Kidney (tissue), 14 donors: ENCODE measurements around the gene ANKRD1. TPM values are rescaled to one million over a fixed set of nuclear protein-coding genes. Genes with fewer than 3 reads are reported as not detected.

ENCODE experiments used
- DNase-seq, 5 donors: peaks; one replicate each; pipeline ENCODE4 v3.0.0-alpha.2; 2013 to 2020
- FAIRE-seq: peaks from 2 replicates; lab custom pipeline; 2012; peaks lifted over from hg19 to GRCh38; lab: Jason Lieb, UNC
- H3K27ac ChIP-seq, 2 donors: one replicate each; pipeline ENCODE4 v1.7.0; 2013; ENCODE audit warnings: low read depth in 2 of 2, low read length in 2 of 2, inconsistent platforms in 1 of 2
- H3K27me3 ChIP-seq: one replicate; pipeline ENCODE4 v1.7.1; 2013; ENCODE audit warnings: low read length, inconsistent platforms; ENCODE audit not compliant: control insufficient read depth, insufficient read depth
- H3K36me3 ChIP-seq, 3 donors: one replicate each; pipeline versions ENCODE4 v1.7.0 to v1.7.1; 2013; ENCODE audit warnings: low read length in 3 of 3, control low read depth in 1 of 3, inconsistent platforms in 1 of 3; ENCODE audit not compliant: insufficient read depth in 3 of 3, control insufficient read depth in 2 of 3
- H3K4me1 ChIP-seq, 3 donors: one replicate each; pipeline versions ENCODE4 v1.7.0 to v1.7.1; 2013; ENCODE audit warnings: low read length in 3 of 3, inconsistent platforms in 1 of 3, low read depth in 1 of 3; ENCODE audit not compliant: control insufficient read depth in 2 of 3, insufficient read depth in 2 of 3
- H3K4me3 ChIP-seq, 3 donors: one replicate each; pipeline versions ENCODE4 v1.7.0 to v1.8.1; 2013; ENCODE audit warnings: low read length in 3 of 3, control low read depth in 1 of 3, inconsistent platforms in 1 of 3
- H3K9ac ChIP-seq, 3 donors: one replicate each; pipeline versions ENCODE4 v1.7.0 to v1.7.1; 2013; ENCODE audit warnings: low read length in 3 of 3, control low read depth in 1 of 3, inconsistent platforms in 1 of 3
- H3K9me3 ChIP-seq, 3 donors: one replicate each; pipeline versions ENCODE4 v1.7.0 to v1.7.1; 2013; ENCODE audit warnings: low read length in 3 of 3, control low read depth in 1 of 3, inconsistent platforms in 1 of 3; ENCODE audit not compliant: control insufficient read depth in 2 of 3, insufficient read depth in 1 of 3
- CTCF ChIP-seq: IDR thresholded peaks from 3 replicates; pipeline ENCODE4 v1.5.1; 2012; ENCODE audit warnings: mild to moderate bottlenecking, moderate library complexity, borderline replicate concordance; ENCODE audit not compliant: insufficient read depth; ENCODE audit errors: extremely low read depth
- intact Hi-C: fragments of 100-400 bp; cut with DNase I; formaldehyde crosslinking; loops from one replicate; pipeline ENCODE4 v1.11.1; 2022
- polyA plus RNA-seq: library from polyadenylated mRNA; stranded (reverse); fragments of 350-450 nt; fragmentation: Illumina TruSeq; extraction: RNeasy Lipid Tissue Mini Kit (QIAGEN cat#74804); gene quantifications from one replicate; pipeline ENCODE4 v1.2.3, GENCODE V29; 2014; ENCODE audit warnings: low read depth, low replicate concordance; ENCODE audit not compliant: insufficient read depth
- total RNA-seq: library from RNA; stranded (reverse); fragmentation: NEBNext Ultra II Directional; extraction: Animal tissue kit (Norgen Biotek cat#: 25700); gene quantifications from one replicate; pipeline ENCODE4 v1.2.1, GENCODE V29; 2021
- donor health status: control.
- donor health status: control.
- donor health status: control.
- donor health status: control.
- donor health status: control.
- donor health status: DM: yes; HTN: yes; CAD: no.
- donor health status: Normal renal cell carcinoma (clear cell type).

ANKRD1 gene
- total and polyA plus RNA-seq, 2 donors from 2014 or later = 0.58 TPM; not detected in 1

GRCh38 chr10:90960355-90960814 lies 39.5 kb upstream of the ANKRD1 start:
- H3K36me3 ChIP-seq = no peaks in the 10 kb centered on the region
- H3K27me3 ChIP-seq = no peaks in the 10 kb centered on the region
- no peak overlapping the region for H3K4me3 ChIP-seq
- no peak overlapping the region for H3K9ac ChIP-seq
- H3K4me1 ChIP-seq = no peaks in the 10 kb centered on the region
- intact Hi-C loops = no loop called here
- H3K27ac ChIP-seq = no peak overlapping the region
- no peak for DNase-seq
- TF ChIP-seq CTCF = no peak
- no peak for FAIRE-seq
- no peaks in the 10 kb centered on the region for H3K9me3 ChIP-seq

- Histone ChIP-seq H3K27me3 (no peaks in the 10 kb centered on the region), H3K4me1 (no peaks in the 10 kb centered on the region), H3K9ac (no peak overlapping the region), H3K27ac (no peak overlapping the region), H3K4me3 (no peak overlapping the region), H3K9me3 (no peaks in the 10 kb centered on the region), H3K36me3 (no peaks in the 10 kb centered on the region)
- no peak for TF ChIP-seq CTCF
- intact Hi-C loops = no loop called here
- DNase-seq = no peak
- no peak for FAIRE-seq
Measured at GRCh38 chr10:90959826-90960225, 38.9 kb upstream of the ANKRD1 start.

GRCh38 chr10:90958781-90959180 lies 37.9 kb upstream of the ANKRD1 start:
- H3K4me1 ChIP-seq = no peaks in the 10 kb centered on the region
- no peak for TF ChIP-seq CTCF
- no peak overlapping the region for H3K9ac ChIP-seq
- H3K4me3 ChIP-seq = no peak overlapping the region
- H3K36me3 ChIP-seq = no peaks in the 10 kb centered on the region
- H3K27ac ChIP-seq = no peak overlapping the region
- no peaks in the 10 kb centered on the region for H3K9me3 ChIP-seq
- intact Hi-C loops = no loop called here
- no peaks in the 10 kb centered on the region for H3K27me3 ChIP-seq
- FAIRE-seq = no peak
- no peak for DNase-seq
